Lower leg skin (tissue), 4 donors: ENCODE results near the gene PKDCC. TPM values are rescaled to one million over a fixed set of nuclear protein-coding genes. Genes with fewer than 3 reads are reported as not detected.

Experiments used
- DNase-seq, 2 donors: peaks; one replicate each; pipeline ENCODE4 v3.0.0-alpha.2; 2019; ENCODE audit warnings: low spot score in 2 of 2
- H3K4me3 ChIP-seq: fragments of 200-600 bp; sonication (generic); 2 replicates; pipeline ENCODE4 v1.5.1; 2017; ENCODE audit warnings: mild to moderate bottlenecking, low read depth; ENCODE audit not compliant: poor library complexity, severe bottlenecking
- POLR2A ChIP-seq, 2 donors: fragments of 450-650 bp; IDR thresholded peaks; one replicate each; pipeline ENCODE4 v1.6.1; 2016 to 2017; ENCODE audit warnings: antibody characterized with exemption in 2 of 2, mild to moderate bottlenecking in 1 of 2, moderate library complexity in 1 of 2
- WGBS, 2 donors: methylation state at CpG; one replicate each; pipeline ENCODE4 v1.1.5; 2018; 5-methylcytosine and 5-hydroxymethylcytosine counted together
- intact Hi-C: fragments of 100-400 bp; cut with DNase I; formaldehyde crosslinking; loops from one replicate; pipeline ENCODE4 v1.15.0; 2023; ENCODE audit warnings: low total_unique reads
- total RNA-seq, 4 donors: library from RNA; depleted of rRNA; stranded (reverse); fragments of >200 nt; gene quantifications; one replicate each; pipeline ENCODE4 v1.1.0, GENCODE V29; 2016
- TF ChIP-seq, protein P1 (sequence below), 3 donors: fragments of 450-650 bp; IDR thresholded peaks; one replicate each; pipeline ENCODE4 v1.5.1; 2016; ENCODE audit warnings: antibody characterized with exemption in 3 of 3, mild to moderate bottlenecking in 3 of 3, moderate library complexity in 2 of 3

Gene PKDCC
- total RNA-seq, 4 donors from 2014 or later, result 4.0 to 13.3 (median 6.2) TPM

DNA sequence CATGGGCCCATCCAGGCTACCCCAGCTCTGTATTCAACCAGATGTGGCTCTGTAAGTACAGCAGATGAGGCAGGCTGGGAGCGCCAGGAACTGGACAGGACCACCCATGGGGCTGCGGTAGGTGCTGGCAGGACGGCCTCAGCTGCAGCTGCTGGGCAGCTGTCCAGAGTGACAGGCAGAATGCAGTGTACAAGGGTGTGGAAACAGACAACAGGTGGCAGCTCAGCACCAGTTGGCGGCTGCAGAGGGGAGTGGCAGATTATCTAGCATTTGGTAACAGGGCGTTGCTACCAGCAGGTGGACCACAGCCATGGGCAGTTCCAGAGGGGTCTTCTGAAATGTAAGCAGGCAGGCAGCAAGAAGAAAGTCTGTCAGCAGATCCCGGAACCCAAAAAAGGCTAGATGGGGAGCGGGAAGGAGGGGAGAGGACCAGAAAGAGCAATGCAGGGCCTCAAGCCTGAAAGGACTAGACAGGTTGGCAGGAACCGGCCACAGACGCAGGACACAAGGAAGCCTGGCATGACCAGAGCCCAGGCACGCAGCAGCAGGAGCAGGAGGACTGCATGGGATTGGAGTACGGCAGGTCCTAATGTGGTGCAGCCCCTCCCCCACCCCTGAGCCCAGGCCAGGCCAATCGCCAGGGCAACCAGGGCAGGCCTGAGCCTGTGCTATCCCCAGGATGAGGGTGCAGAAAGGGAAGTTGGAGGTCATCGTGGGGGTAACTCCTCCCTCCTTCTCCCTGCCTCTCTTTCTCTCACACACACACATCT, 24.7 kb downstream of the PKDCC start:
- H3K4me3 ChIP-seq, result no peak overlapping the region
- no peak for DNase-seq
- no peak for TF ChIP-seq POLR2A (IDR thresholded peaks at IDR 0.05)
- TF ChIP-seq, protein P1, sequence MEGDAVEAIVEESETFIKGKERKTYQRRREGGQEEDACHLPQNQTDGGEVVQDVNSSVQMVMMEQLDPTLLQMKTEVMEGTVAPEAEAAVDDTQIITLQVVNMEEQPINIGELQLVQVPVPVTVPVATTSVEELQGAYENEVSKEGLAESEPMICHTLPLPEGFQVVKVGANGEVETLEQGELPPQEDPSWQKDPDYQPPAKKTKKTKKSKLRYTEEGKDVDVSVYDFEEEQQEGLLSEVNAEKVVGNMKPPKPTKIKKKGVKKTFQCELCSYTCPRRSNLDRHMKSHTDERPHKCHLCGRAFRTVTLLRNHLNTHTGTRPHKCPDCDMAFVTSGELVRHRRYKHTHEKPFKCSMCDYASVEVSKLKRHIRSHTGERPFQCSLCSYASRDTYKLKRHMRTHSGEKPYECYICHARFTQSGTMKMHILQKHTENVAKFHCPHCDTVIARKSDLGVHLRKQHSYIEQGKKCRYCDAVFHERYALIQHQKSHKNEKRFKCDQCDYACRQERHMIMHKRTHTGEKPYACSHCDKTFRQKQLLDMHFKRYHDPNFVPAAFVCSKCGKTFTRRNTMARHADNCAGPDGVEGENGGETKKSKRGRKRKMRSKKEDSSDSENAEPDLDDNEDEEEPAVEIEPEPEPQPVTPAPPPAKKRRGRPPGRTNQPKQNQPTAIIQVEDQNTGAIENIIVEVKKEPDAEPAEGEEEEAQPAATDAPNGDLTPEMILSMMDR (IDR thresholded peaks at IDR 0.05), result no peak
- intact Hi-C loops, result no loop called here
- WGBS, 2 donors, result 55 to 62% methylated on average over 13 of the region's 13 CpGs

DNA sequence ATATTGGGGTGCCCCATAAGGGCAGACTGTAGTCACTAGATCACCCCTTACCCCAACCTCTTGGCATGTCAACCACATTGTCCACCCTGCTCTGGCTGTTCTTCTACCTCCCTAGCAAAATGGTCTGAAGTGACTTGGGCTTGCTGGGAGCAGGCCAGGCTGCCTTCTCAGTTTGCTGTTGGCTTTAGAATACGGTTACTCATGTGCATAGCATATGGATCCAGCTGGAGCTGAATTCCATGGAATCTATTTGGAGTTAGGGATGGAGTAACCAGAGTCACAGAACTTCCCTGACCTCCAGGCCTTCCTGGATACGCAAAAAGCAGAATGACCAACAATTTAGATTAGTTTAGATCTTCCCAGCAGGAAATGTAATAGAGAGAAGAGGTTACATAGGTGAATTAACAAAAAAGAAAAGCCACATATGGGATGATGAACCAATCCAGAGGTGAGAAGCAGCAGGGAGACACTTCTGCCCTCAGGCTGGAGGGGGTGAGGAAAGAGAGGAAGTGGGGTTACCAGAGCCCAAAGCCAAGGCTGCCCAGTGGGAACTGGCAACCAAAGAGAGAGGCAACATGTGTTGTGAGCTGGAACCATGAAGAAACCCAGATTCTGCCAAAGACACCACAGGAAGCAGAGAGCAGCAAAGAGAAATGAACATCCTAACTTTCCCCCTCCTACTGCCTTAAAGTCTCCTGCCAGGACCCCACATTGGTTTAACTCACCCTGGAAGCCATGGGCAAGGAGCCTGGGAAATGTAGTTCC, 26.1 kb downstream of the PKDCC start:
- no peak overlapping the region for H3K4me3 ChIP-seq
- intact Hi-C loops, result no loop called here
- WGBS, 2 donors, result 87 to 94% methylated on average over 2 of the region's 2 CpGs
- TF ChIP-seq, protein P1 (IDR thresholded peaks at IDR 0.05), result no peak
- no peak for TF ChIP-seq POLR2A (IDR thresholded peaks at IDR 0.05)
- DNase-seq, result no peak

DNA sequence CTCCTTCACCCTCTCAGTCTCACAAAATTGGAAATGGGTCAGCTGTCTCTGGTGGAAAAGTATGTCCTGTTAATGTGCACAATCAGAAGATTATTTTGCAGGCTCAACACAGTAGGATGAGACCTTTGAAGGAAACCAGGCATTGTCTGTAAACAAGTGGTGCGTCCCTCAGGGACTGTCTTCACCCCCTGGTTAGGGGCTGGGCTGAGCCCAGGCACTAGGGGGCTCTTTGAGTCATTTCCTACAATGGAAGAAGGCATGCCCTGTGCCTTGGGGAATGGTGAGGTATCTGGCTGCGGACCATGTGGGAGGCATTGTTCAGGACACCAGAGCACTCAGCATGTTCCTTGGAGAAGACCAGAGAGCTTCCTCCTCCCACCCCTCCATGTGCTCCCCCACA, 26.8 kb downstream of the PKDCC start:
- WGBS, 2 donors, result 85 to 89% methylated on average over 2 of the region's 2 CpGs
- intact Hi-C loops, result no loop called here
- no peak for TF ChIP-seq POLR2A (IDR thresholded peaks at IDR 0.05)
- TF ChIP-seq, protein P1 (IDR thresholded peaks at IDR 0.05), result no peak
- DNase-seq, result no peak
- no peak overlapping the region for H3K4me3 ChIP-seq

DNA sequence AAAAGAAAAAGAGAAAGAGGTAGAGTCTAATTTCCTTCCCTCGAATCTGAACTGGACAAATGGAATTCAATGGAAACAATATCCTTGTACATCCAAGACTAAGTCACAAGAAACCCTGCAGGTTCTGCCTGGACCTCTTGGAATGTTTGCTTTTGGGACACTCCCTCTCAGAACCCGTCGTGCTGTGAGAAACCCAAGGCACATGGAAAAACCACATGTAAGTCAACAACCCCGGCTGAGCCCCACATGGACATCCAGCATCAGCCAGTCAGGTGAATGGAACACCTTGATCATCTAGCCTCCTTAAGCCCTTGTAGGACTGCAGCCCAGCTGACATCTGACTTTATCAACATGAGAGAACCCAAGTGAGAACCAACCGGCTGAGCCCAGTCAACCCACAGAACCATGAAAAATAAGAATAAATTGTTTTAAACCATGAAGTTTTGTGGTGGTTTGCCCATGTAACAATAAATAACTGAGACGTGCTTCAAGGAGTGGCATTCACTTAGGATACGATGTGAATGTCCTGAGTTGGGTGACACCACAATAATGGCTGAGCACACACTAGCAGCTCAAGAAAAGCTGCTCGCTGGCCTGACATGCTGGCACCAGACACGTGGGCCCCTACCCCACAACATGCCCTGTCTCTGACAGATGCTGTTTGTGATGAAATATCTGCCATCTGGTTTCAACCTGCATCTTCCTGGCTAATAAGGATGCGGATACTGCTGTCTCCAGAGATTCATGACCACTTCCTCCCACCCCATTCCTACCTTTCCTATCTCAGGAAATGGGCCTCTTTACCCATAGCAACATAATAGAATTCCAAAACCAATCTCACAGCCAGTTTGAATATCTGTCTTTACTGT, 28.8 kb downstream of the PKDCC start:
- no peak for DNase-seq
- TF ChIP-seq, protein P1 (IDR thresholded peaks at IDR 0.05), result no peak
- no peak for TF ChIP-seq POLR2A (IDR thresholded peaks at IDR 0.05)
- intact Hi-C loops, result no loop called here
- 83 to 86% methylated on average over 10 of the region's 10 CpGs for WGBS, 2 donors
- H3K4me3 ChIP-seq, result no peak overlapping the region

DNA sequence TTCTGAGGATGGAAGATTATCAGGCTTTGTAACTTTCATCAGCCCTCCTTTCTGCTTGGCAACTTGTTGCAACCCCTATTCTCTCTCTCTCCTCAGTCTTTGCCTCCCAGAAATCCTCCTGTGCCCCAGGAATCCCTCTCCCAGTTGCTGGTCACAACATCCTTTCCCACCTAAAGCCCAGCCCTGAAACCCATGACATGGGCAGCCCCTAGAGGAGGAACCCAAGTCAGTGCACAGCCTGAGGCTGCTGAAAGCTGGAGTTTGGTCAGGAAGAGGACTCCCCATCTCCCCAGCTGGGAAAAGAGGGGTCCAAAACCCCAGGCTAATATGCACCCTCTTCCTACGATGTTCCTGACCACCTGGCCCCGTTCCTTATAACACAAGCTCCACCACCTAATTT, 29.5 kb downstream of the PKDCC start:
- TF ChIP-seq, protein P1 (IDR thresholded peaks at IDR 0.05), result no peak
- no peak for TF ChIP-seq POLR2A (IDR thresholded peaks at IDR 0.05)
- 78 to 97% methylated on average over 2 of the region's 2 CpGs for WGBS, 2 donors
- intact Hi-C loops, result no loop called here
- no peak overlapping the region for H3K4me3 ChIP-seq
- DNase-seq, result no peak
